HepG2 (cell line): Measurements from ENCODE around the gene TAOK3. TPM values are rescaled to one million over a fixed set of nuclear protein-coding genes. Genes with fewer than 3 reads are reported as not detected.

ENCODE experiments used
- CBX1 ChIP-seq: IDR thresholded peaks from one replicate; pipeline ENCODE4 v1.6.1; 2016; ENCODE audit warnings: antibody characterized with exemption, low read depth
- FOXO1 ChIP-seq: sonication (generic); formaldehyde crosslinking; IDR thresholded peaks from 2 replicates; pipeline ENCODE4 v1.4.0; 2020; ENCODE audit warnings: missing genetic modification reagents
- MTF2 ChIP-seq: sonication (generic); formaldehyde crosslinking; IDR thresholded peaks from 2 replicates; pipeline ENCODE4 v1.5.0; 2020; ENCODE audit warnings: missing genetic modification reagents, borderline replicate concordance
- NFAT5 ChIP-seq: sonication (generic); formaldehyde crosslinking; IDR thresholded peaks from 2 replicates; pipeline ENCODE4 v1.4.0; 2020; ENCODE audit warnings: missing genetic modification reagents
- NKX3-1 ChIP-seq: sonication (generic); formaldehyde crosslinking; IDR thresholded peaks from 2 replicates; pipeline ENCODE4 v1.5.0; 2020; ENCODE audit warnings: missing genetic modification reagents
- PBX3 ChIP-seq: sonication (generic); formaldehyde crosslinking; IDR thresholded peaks from 2 replicates; pipeline ENCODE4 v1.8.1; 2023; ENCODE audit warnings: missing genetic modification reagents, inconsistent platforms, borderline replicate concordance
- THYN1 ChIP-seq: sonication (generic); formaldehyde crosslinking; IDR thresholded peaks from 2 replicates; pipeline ENCODE4 v1.8.1; 2023; ENCODE audit warnings: low read depth, mild to moderate bottlenecking, moderate library complexity, missing genetic modification reagents, borderline replicate concordance
- ZNF615 ChIP-seq: sonication (generic); formaldehyde crosslinking; IDR thresholded peaks from 2 replicates; pipeline ENCODE4 v1.5.0; 2020; ENCODE audit warnings: mild to moderate bottlenecking, missing genetic modification reagents, borderline replicate concordance
- ZNF646 ChIP-seq: sonication (generic); formaldehyde crosslinking; IDR thresholded peaks from 2 replicates; pipeline ENCODE4 v1.9.0; 2021; ENCODE audit warnings: mild to moderate bottlenecking, missing genetic modification reagents
- ZNF674 ChIP-seq: sonication (generic); formaldehyde crosslinking; IDR thresholded peaks from 2 replicates; pipeline ENCODE4 v1.5.0; 2020; ENCODE audit warnings: low read depth, mild to moderate bottlenecking, missing genetic modification reagents
- ZNF704 ChIP-seq: sonication (generic); formaldehyde crosslinking; IDR thresholded peaks from 2 replicates; pipeline ENCODE4 v1.8.1; 2023; ENCODE audit warnings: mild to moderate bottlenecking, inconsistent platforms, moderate library complexity, missing genetic modification reagents, borderline replicate concordance
- polyA plus RNA-seq, 8 experiments: library from polyadenylated mRNA; depleted of rRNA in 3 of 8; stranded (reverse) in 7 of 8; unstranded in 1 of 8; fragments of >200 nt; fragmentation: Illumina TruSeq in 4 of 8; extraction: Trizol in 4 of 8; gene quantifications; 2 replicates each; pipeline versions ENCODE4 v1.2.1 to v1.2.3, GENCODE V29; 2011 to 2016; ENCODE audit warnings: low read depth in 4 of 8, missing spikeins in 1 of 8, mixed read lengths in 1 of 8; ENCODE audit not compliant: insufficient read depth in 1 of 8
- total RNA-seq, 5 experiments: library from RNA; depleted of rRNA; stranded (reverse); fragments of >200 nt; fragmentation: Illumina TruSeq; extraction: Trizol; gene quantifications; 2 replicates each; pipeline ENCODE4 v1.2.3, GENCODE V29; 2016; ENCODE audit warnings: low read depth in 1 of 5

TAOK3 gene
- total and polyA plus RNA-seq, 2 of the 13 experiments (the other 11 are each of a cell fraction or from before 2014, with no cell fraction given): 10.4 to 12.3 TPM

GRCh38 chr12:118376089-118377020, 3.6 kb upstream of the TAOK3 start, which contains the start of gene SUDS3 (continued):
- no peak for TF ChIP-seq ZNF704 (CRISPR knock-in tag)
- TF ChIP-seq CBX1: no peak
- no peak for TF ChIP-seq FOXO1 (CRISPR knock-in tag)
- TF ChIP-seq NKX3-1 (CRISPR knock-in tag): no peak
- TF ChIP-seq PBX3: no peak
- TF ChIP-seq THYN1 (CRISPR knock-in tag): no peak
- TF ChIP-seq ZNF615 (CRISPR knock-in tag): no peak
- no peak for TF ChIP-seq NFAT5 (CRISPR knock-in tag)
- no peak for TF ChIP-seq ZNF674 (CRISPR knock-in tag)
- TF ChIP-seq ZNF646 (CRISPR knock-in tag): no peak
- TF ChIP-seq MTF2 (CRISPR knock-in tag): no peak
